Measurements from ENCODE around the gene MBNL3.

GRCh38 chrX:132412208-132412607 is 76.6 kb downstream of the MBNL3 start:
- TF ChIP-seq SUZ12 (IDR thresholded peaks at IDR 0.05; ENCODE audit: extremely low read depth, insufficient read depth, insufficient read length) (no peak), YY1 (IDR thresholded peaks at IDR 0.05; ENCODE audit: insufficient read depth, insufficient read length) (no peak), ZNF274 (IDR thresholded peaks at IDR 0.05; ENCODE audit: low read depth, low read length) (no peak)
